ENCODE measurements around the gene DUSP16.
A peak's percentile ranks its signal among the peaks of the same experiment; 100 is the strongest.
"Not testable (repeated sequence)": the region's sequence is repeated elsewhere in the genome, so short reads cannot be mapped to it uniquely, and the experiment has no call there.

The DUSP16 gene

GRCh38 chr12:12562585-12563261, at the start of gene DUSP16:
Gene DUSP16, minus strand, starts transcription at chr12:12562863. Its CDS starts 41,765 bp downstream, at chr12:12521098.
- DNase-seq, result peak; percentile 78

- DNase-seq, result no peak
Observed at GRCh38 chr12:12612358-12612757, 49.7 kb upstream of the DUSP16 start.

- DNase-seq, result peak; percentile 89
Observed at GRCh38 chr12:12611512-12612306, 49.0 kb upstream of the DUSP16 start, which contains the start of gene CREBL2. Gene CREBL2, plus strand, starts transcription at chr12:12611876. Its CDS starts 297 bp downstream, at chr12:12612173.

GRCh38 chr12:12610711-12611110, 48.0 kb upstream of the DUSP16 start:
- DNase-seq, result no peak

- no peak for DNase-seq
Observed at GRCh38 chr12:12609692-12610091, 47.0 kb upstream of the DUSP16 start.

- DNase-seq, result no peak
Observed at GRCh38 chr12:12608557-12608957, 45.9 kb upstream of the DUSP16 start.

GRCh38 chr12:12606781-12607589, 44.3 kb upstream of the DUSP16 start:
- DNase-seq, result no peak

GRCh38 chr12:12604740-12605139, 42.1 kb upstream of the DUSP16 start:
- DNase-seq, result no peak

GRCh38 chr12:12600659-12601058, 38.0 kb upstream of the DUSP16 start:
- DNase-seq, result no peak

GRCh38 chr12:12599750-12600643, 37.3 kb upstream of the DUSP16 start:
- no peak for DNase-seq

GRCh38 chr12:12598864-12599263, 36.2 kb upstream of the DUSP16 start:
- DNase-seq, result no peak

- not testable (repeated sequence) for DNase-seq
Observed at GRCh38 chr12:12596598-12596997, 33.9 kb upstream of the DUSP16 start.

- not testable (repeated sequence) for DNase-seq
Observed at GRCh38 chr12:12595929-12596328, 33.3 kb upstream of the DUSP16 start.

- DNase-seq, result no peak
Observed at GRCh38 chr12:12592930-12593329, 30.3 kb upstream of the DUSP16 start.

GRCh38 chr12:12590961-12591360, 28.3 kb upstream of the DUSP16 start:
- DNase-seq, result no peak

- DNase-seq, result not testable (repeated sequence)
Observed at GRCh38 chr12:12588436-12588835, 25.8 kb upstream of the DUSP16 start.

- DNase-seq, result no peak
Observed at GRCh38 chr12:12587878-12588277, 25.2 kb upstream of the DUSP16 start.

GRCh38 chr12:12586879-12587675, 24.4 kb upstream of the DUSP16 start:
- DNase-seq, result no peak

- DNase-seq, result no peak
Observed at GRCh38 chr12:12585115-12585863, 22.6 kb upstream of the DUSP16 start.

GRCh38 chr12:12583510-12584178, 21.0 kb upstream of the DUSP16 start:
- DNase-seq, result no peak
